HG03432 (cell line): ENCODE data around the gene RFX3.

Source experiments
- ATAC-seq: cut with Tn5 transposase; IDR thresholded peaks from one replicate; pipeline ENCODE4 v1.9.1; 2021; ENCODE audit warnings: mild to moderate bottlenecking, moderate library complexity; ENCODE audit not compliant: unreplicated experiment

The RFX3 gene

GRCh38 chr9:3436629-3437420, 89.0 kb downstream of the RFX3 start:
- ATAC-seq = no peak

GRCh38 chr9:3435732-3436131, 90.1 kb downstream of the RFX3 start:
- no peak for ATAC-seq

GRCh38 chr9:3434594-3434993, 91.2 kb downstream of the RFX3 start:
- ATAC-seq = no peak

GRCh38 chr9:3433754-3434153, 92.0 kb downstream of the RFX3 start:
- no peak for ATAC-seq

GRCh38 chr9:3433066-3433465, 92.7 kb downstream of the RFX3 start:
- ATAC-seq = no peak

GRCh38 chr9:3431890-3432289, 93.9 kb downstream of the RFX3 start:
- ATAC-seq = no peak

GRCh38 chr9:3419893-3420292, 105.9 kb downstream of the RFX3 start:
- ATAC-seq = no peak

GRCh38 chr9:3415906-3416305, 109.9 kb downstream of the RFX3 start:
- ATAC-seq = no peak

GRCh38 chr9:3413984-3414383, 111.8 kb downstream of the RFX3 start:
- ATAC-seq = no peak

- no peak for ATAC-seq
Observed at GRCh38 chr9:3410461-3410860, 115.3 kb downstream of the RFX3 start.

- ATAC-seq = no peak
Observed at GRCh38 chr9:3409453-3409852, 116.3 kb downstream of the RFX3 start.

GRCh38 chr9:3403315-3403714, 122.5 kb downstream of the RFX3 start:
- no peak for ATAC-seq

- ATAC-seq = no peak
Observed at GRCh38 chr9:3401221-3401954, 124.4 kb downstream of the RFX3 start.

GRCh38 chr9:3398232-3398648, 127.6 kb downstream of the RFX3 start:
- peak; percentile 70 for ATAC-seq

- ATAC-seq = peak; percentile 50
Observed at GRCh38 chr9:3397766-3398165, 128.0 kb downstream of the RFX3 start.

- ATAC-seq = no peak
Observed at GRCh38 chr9:3391414-3391813, 134.4 kb downstream of the RFX3 start.

- ATAC-seq = no peak
Observed at GRCh38 chr9:3386753-3387152, 139.0 kb downstream of the RFX3 start.

GRCh38 chr9:3385871-3386270, 139.9 kb downstream of the RFX3 start:
- ATAC-seq = peak; percentile 97

- ATAC-seq = no peak
Observed at GRCh38 chr9:3371842-3372241, 154.0 kb downstream of the RFX3 start.

GRCh38 chr9:3370715-3371114, 155.1 kb downstream of the RFX3 start:
- no peak for ATAC-seq

- ATAC-seq = no peak
Observed at GRCh38 chr9:3367185-3367584, 158.6 kb downstream of the RFX3 start.

GRCh38 chr9:3361689-3362392, 164.0 kb downstream of the RFX3 start:
- ATAC-seq = no peak
